NCI-H2029 (cell line): ENCODE results near the gene ZSCAN5B.

ENCODE experiments used
- DNase-seq: peaks from one replicate; lab custom pipeline; 2025; lab: John Stamatoyannopoulos, UW

Gene ZSCAN5B

DNA sequence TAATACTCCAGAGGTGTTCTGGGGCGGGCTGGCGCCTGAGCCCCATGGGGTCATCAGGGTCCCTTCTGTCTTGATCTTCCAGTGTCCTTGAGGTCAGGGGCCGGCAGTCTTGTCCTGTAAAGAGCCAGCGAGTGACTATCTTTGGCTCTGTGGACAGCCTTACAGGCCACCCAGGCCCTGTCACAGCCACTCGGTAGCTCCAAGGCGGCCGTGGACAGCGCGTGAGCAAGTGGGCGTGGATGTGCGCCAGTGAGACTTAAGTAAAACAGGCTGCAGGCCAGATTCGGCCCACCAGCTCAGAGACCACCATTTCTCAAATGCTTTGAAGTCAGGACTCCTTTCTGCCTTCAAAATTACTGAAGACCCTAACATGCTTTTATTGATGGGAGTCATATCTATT lies 52.8 kb downstream of the ZSCAN5B start:
- no peak for DNase-seq

DNA sequence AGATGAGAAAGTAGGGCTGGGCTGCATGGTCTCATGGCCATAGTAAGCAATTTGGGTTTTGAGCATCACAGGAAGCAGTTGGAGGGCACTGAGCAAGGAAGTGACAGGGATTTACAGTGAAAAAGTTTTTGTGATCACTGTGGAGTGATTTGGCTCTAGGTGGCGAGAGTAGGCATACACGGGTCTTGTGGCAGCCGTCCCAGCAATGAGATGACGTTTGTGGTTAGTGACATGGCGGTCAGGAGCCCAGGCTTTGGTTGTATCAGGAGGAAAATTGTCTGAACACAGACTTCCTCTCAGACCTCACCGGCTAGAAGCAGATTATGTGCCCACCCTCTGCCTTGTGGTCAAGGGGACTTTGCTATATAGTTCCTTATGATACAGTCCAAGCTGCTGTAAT lies 53.2 kb downstream of the ZSCAN5B start:
- no peak for DNase-seq

DNA sequence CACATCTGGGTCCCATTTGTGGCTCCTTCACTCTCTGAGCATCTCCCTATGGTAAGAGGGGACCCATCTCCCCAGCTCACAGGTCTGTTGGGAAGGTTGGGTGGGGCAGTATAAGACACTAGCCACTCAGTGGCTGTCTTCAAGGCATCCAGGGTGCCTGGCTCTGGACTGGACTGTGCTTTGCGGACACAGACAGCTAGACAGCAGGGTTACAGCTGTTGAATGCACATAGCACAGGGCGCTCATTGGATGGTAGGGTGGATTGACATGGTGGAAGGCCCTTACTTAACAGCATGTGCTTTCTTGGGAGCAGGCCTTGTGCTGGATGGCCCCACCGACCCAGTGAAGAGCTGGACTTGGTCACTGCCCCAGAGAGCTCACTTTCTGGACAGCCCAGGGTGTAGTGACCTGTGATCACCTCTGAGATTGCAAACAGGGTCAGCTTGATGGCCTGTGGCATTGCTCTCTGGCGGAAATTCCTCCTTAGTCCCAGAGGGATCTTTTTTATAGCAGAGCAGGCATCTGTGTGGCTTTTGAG lies 54.6 kb downstream of the ZSCAN5B start:
- no peak for DNase-seq

DNA sequence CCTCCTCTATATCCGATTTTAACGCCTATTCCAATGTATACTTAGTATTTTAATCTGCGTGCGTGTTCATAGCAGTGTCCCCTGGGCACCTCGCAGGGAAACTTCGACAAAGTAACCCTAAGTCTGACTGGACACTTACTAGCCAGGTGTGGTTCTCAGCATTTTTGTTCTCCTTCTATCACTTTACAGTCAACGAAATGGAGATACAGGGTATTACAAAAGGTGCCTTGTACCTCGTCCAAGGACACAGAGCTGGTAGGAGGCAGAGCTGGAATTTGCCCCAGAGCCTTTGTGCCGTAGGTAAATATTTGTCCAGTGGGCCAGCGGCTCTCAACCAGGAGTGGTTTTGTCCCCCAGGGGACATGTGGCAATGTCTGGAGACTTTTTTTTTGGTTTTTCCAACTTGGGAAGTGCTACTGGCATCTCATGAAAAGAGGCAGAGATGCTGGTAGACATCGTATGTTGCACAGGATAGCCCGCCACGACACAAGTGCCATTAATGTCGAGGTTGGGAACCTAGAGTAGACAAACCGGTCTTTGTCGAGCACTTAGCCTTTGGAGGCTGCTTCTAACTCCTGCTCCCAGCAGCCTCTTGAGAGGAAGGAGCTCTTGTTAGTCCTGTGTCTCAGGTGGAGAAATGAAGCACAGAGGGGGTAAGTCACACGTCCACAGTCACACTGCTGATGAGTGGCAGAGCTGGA lies 55.3 kb downstream of the ZSCAN5B start:
- peak; percentile 70 for DNase-seq

DNA sequence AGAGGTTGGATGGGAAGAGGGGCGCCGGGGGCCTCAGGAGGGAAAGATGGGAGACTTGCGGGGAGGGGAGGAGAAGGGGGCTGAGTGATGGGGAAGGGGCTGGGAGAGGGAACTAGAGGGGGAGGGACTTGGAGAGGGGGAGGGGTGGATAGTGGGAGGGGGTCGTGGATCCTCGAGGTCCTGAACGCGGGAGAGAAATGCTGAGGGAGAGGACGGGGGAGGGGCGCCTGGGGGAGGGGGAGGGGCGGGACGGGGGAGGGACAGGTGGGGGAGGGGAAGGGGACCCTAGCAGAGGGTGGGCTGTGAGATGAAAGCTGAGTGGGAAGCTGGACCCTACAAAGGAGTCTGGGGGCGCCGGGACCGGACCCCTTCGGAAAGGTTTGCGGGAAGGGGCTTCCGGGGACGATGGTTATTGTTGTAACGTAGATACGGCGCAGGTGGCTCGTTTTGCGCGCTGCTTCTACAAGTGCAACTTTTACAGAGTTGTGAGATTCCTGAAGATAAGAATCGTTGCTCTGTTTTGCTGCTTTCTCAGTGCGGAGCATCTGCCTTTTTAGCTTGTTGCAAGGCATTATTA lies 56.1 kb downstream of the ZSCAN5B start:
- DNase-seq, result no peak

DNA sequence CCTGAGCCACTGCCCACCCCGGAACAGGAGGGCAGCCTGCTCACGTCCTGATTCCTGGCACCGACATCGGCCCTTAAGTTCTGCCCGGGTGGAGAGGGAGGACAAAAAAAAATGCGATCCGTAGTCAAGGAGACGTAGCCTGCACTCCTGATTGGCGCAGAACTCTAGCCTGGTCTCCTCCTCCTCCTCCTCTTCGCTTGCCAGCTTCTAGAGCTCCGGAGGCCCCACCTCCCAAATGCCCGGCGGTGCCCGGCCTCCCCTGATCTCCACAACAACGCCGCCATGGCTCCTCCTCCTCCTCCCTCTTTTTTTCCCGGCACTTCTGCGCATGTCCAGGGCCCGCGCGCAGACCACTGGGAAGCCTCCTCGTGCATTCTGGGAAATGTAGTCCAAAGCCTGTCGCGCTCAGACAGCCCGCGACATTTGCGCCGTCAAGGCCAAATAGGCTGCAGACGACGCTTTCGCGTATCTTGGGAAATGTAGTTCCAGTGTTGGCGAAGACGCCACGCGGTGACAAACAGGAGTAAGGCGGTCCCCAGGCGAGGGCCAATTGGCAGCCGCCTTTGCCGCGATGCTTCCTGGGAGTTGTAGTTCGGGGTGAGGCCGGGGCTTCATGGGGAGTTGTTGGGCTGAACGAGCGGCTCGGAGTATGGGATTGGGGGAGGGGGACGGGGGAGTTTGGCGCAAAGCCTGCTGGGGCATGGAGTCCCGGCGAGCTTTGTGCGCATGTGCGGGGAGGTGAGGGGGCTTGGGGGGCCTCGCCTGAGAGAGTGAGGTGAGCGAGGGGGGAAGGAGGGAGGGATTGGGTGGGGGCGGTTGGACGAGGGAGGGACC lies 56.8 kb downstream of the ZSCAN5B start, which contains the start of gene ZNF444:
TSS of gene ZNF444 (plus strand) at position 705 of the 834 bp plus-strand sequence. CDS start 5,625 bp downstream, outside the sequence.
- DNase-seq, result peak; percentile 98

DNA sequence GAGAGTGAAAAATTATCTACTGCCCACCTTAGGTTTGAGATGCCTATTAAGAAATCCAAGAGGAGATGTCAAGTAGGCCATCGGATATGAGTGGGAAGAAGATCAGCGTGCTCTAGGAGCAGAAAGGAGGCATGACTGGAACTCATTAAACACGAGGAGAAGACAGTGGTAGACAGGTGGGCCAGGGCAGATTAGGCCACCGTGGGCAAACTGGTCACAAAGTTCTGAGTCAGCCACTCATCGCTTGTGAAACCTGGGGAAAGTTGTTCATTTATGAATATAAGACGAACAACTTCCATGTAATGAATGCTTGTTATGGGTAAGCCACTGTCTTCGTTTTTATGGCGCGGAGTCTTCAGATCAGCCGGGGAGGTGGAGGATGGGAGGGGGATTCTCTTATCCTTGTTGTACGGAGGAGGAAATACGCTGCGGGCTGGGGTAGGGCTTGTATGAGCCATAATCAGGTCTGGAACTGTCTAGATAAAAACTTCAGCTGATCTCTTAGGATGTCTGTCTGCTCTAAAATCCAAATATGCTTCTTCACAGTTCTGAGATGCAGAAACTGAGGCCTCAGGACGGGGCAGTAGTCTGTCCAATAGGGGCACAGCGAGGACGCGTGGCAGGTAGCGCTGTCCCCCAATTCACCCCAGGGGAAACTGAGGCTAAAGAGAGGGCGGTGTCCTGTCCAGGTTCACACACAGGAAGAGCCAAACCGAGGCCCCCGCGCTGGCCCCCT lies 57.6 kb downstream of the ZSCAN5B start:
- DNase-seq, result no peak
